ENCODE measurements around the gene TXNDC9.
"Not testable (repeated sequence)": the region's sequence is repeated elsewhere in the genome, so short reads cannot be mapped to it uniquely, and the experiment has no call there.

TXNDC9 gene, protein sequence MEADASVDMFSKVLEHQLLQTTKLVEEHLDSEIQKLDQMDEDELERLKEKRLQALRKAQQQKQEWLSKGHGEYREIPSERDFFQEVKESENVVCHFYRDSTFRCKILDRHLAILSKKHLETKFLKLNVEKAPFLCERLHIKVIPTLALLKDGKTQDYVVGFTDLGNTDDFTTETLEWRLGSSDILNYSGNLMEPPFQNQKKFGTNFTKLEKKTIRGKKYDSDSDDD

DNA sequence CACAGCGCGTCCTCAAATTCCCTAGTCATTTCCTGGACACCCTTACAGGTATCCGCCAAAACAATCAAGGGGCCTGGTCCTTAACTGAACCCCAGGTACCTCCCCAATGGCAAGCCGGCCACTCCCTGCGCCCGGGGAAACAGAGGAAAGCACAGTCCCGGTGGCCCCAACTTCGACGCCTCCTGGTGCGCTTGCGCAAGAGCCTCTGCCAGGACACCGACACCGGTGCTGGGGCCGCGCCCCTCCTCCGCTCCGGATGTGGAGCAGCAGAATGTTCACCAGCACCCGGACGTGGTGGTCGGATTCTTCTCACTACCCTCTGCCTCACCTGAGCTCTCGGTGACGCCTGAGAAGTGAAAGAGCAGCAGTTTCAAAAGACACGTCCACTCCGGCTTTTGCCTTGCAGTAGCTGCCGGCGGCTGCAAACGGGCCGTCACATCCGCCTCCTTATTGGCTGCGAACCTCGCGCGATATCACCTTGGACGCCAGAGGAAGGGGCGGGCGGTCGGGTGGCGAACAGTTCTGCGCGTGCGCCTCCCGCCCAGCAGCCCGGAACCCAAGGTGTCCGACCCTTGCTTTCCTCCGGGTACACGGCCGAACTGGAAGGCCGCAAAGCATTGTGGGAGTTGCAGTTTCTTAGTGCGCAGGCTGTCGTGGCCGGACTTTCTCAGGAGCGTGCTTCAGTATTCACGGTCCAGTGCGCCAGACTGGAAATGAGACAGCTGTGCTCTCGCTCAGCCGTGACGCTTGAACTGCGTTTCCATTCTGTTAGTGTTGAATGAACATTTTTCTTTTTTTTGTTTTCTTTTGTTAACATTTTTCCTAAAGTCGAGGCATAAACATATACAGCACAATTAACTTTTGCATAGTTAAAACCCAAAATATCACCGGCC is at the start of gene TXNDC9:
Gene TXNDC9, minus strand, starts transcription at position 423 of the 893 bp plus-strand sequence. CDS start 3,123 bp downstream, outside the sequence.
- peak; percentile 94 for DNase-seq

GRCh38 chr2:99382143-99382542 is 46.0 kb upstream of the TXNDC9 start:
- no peak for DNase-seq

DNA sequence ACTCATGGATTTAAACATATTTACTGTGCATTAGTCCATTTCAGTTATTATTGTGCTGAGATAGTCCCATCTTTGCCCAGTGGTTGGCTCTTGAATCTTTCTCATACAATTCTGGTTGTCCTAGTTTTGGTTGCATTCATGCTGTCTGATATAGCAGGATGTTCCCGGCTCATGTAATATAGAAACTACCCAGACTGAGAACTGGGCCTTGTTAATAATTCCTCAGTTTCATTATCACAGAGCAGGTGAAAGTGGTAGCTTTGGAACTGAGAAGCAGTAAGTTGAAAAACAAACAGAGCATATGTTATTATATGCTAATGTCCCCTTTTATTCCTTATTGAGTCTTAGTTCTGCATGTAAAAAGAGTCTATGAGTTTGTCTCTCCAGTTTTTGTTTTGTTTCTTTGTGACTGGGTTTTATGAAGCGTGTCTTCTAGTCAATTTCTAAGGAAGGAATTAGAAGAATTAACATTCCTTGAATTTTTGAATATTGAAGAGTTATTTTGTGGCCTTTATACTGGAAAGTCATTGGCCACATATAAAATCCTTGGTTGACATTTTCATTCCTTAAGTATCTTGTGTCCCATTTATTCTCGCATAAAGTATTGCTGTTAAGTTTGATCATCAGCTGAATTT is 44.4 kb upstream of the TXNDC9 start:
- no peak for DNase-seq

GRCh38 chr2:99377879-99378278 is 41.7 kb upstream of the TXNDC9 start:
- DNase-seq = no peak

DNA sequence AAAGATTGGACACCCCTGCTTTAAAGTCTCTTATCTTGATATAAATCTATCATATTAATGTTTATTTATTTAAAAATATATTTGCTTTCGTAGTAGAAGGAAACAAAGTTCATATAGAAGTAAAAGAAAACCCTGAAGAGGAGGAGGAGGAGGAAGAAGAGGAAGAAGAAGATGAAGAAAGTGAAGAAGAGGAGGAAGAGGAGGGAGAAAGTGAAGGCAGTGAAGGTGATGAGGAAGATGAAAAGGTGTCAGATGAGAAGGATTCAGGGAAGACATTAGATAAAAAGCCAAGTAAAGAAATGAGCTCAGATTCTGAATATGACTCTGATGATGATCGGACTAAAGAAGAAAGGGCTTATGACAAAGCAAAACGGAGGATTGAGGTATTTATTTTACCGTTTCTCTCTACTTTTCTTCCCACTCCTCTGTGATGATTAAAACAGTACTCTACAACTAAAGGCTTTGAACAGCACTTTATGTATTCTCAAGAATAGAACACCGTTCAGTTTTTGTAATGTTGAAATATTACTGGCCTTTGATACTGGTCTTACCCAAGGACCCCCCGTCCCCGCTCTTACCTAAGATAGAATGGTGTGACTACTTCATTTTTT is 40.2 kb upstream of the TXNDC9 start:
- no peak for DNase-seq

- no peak for DNase-seq
Observed at GRCh38 chr2:99374747-99375146, 38.6 kb upstream of the TXNDC9 start.

DNA sequence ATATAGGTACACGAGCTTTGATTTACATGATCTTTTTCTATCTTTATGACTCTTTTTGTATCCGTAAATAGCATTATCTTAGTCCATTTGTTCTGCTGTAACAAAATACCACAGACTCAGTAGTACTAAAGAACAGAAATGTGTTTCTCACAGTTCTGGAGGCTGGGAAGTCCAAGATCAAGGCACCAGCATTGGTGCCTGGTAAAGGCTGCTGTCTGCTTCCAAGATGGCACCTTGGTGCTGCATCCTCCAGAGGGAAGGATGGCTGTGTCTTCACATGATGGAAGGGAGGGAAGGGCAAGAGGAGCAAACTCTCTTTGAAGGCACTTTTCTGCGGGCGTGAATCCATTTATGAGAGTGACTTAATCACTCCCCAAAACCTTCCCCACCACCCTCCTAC is 37.0 kb upstream of the TXNDC9 start:
- no peak for DNase-seq

DNA sequence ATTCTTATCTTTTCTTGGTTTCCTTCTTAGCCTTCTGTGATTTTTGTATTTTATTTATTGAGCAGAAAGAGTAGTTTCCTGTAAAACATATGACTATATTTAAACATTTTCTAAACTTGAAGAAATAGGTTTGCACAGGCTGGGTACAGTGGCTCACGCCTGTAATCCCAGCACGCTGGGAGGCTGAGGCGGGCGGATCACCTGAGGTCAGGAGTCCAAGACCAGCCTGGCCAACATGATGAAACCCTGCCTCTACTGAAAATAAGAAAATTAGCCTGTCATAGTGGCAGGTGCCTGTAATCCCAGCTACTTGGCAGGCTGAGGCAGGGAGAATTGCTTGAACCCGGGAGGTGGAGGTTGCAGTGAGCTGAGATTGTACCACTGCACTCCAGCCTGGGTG is 32.7 kb upstream of the TXNDC9 start:
- not testable (repeated sequence) for DNase-seq

- DNase-seq = peak; percentile 7
Observed at GRCh38 chr2:99365661-99366060, 29.5 kb upstream of the TXNDC9 start.

DNA sequence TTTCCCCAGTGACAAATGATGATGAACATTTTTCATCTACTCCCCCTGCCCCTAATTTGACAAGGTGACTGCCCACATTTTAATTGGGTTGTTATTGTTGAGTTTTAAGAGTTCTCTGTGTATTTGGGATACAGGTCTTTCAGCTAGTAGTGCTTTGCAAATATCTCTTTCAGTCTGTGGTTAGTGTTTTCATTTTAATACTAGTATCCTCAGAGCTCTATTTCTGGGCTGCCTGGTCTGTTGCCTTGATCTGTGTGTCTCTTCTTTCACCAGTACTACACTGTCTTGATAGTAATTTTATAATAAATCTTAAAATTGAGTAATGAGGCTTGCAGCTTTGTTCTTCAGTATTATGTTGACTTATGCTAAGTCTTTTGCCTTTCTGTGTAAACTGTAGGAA is 20.7 kb upstream of the TXNDC9 start:
- no peak for DNase-seq

DNA sequence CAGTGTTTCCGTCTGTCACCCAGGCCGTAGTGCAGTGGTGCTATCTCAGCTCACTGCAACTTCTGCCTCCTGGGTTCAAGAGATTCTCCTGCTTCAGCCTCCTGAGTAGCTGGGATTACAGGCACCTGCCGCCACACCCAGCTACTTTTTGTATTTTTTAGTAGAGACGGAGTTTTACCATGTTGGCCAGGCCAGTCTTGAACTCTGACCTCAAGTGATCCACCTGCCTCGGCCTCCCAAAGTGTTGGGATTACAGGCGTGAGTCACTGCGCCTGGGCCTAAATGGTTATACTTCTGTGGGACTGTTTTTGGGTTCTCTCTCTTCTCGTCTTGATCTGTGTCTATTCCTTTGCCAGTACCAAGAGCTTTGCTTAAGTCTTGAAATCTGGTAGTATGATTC is 18.7 kb upstream of the TXNDC9 start:
- not testable (repeated sequence) for DNase-seq

GRCh38 chr2:99354070-99354469 is 17.9 kb upstream of the TXNDC9 start:
- DNase-seq = no peak

- no peak for DNase-seq
Observed at GRCh38 chr2:99350194-99350593, 14.1 kb upstream of the TXNDC9 start.

- no peak for DNase-seq
Observed at GRCh38 chr2:99348173-99348572, 12.0 kb upstream of the TXNDC9 start.

GRCh38 chr2:99346218-99346617 is 10.1 kb upstream of the TXNDC9 start:
- no peak for DNase-seq

- DNase-seq = not testable (repeated sequence)
Observed at GRCh38 chr2:99345446-99345845, 9.3 kb upstream of the TXNDC9 start.

- no peak for DNase-seq
Observed at GRCh38 chr2:99342536-99342935, 6.4 kb upstream of the TXNDC9 start.

- no peak for DNase-seq
Observed at GRCh38 chr2:99340669-99341236, 4.6 kb upstream of the TXNDC9 start.

- no peak for DNase-seq
Observed at GRCh38 chr2:99338029-99338585, 2.0 kb upstream of the TXNDC9 start.

- peak; percentile 84 for DNase-seq
Observed at GRCh38 chr2:99337113-99338028, 1.2 kb upstream of the TXNDC9 start, which contains the start of gene EIF5B. TSS of gene EIF5B (plus strand) at chr2:99337389. CDS start at chr2:99337555, 166 bp downstream.

GRCh38 chr2:99336804-99337112 is 625 bp upstream of the TXNDC9 start:
- DNase-seq = no peak

DNA sequence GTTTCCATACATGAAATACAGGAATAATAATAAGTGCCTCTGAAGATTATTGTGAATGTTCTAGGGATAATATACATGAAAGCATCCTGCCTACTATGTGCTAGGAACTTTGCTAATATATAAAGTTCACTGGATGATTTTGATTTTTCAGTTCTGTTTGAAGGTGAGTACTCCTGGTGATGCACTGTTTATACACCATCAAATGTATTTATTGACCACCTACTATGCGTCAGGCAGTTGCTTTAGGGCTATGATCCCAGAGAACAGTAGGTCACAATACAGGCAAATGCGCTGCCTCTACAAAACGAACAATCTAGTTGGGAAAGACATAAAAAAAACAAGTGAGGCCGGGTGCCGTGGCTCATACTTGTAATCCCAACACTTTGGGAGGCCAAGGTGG is 10.7 kb downstream of the TXNDC9 start:
- no peak for DNase-seq

Data from activated T-cell treated with anti-CD3 and anti-CD28 coated beads for 4 hours (primary cell).